Body of pancreas (tissue), 4 donors: ENCODE measurements around the gene SNX5.

Experiments used
- CTCF ChIP-seq, 7 experiments: fragments of 450-650 bp in 4 of 7; fragments of 200-600 bp in 3 of 7; sonication (generic) in 3 of 7; IDR thresholded peaks; one replicate each; pipeline ENCODE4 v1.5.1; 2016 to 2019; ENCODE audit warnings: antibody characterized with exemption in 7 of 7
- POLR2A ChIP-seq, 3 donors: fragments of 450-650 bp; IDR thresholded peaks; one replicate each; pipeline ENCODE4 v1.6.1; 2016; ENCODE audit warnings: antibody characterized with exemption in 3 of 3, mild to moderate bottlenecking in 2 of 3

GRCh38 chr20:17921774-17922173 lies 46.8 kb downstream of the SNX5 start:
- TF ChIP-seq CTCF (IDR thresholded peaks at IDR 0.05) (no peak), POLR2A (IDR thresholded peaks at IDR 0.05) (no peak)
